NCI-H82 (cell line): Measurements from ENCODE around the gene DBR1.

ENCODE experiments used
- DNase-seq: peaks from one replicate; lab custom pipeline; 2025; lab: John Stamatoyannopoulos, UW

DBR1 gene

GRCh38 chr3:138174421-138175131 lies at the start of gene DBR1:
DBR1 (minus strand) TSS chr3:138174921; CDS start chr3:138174795, 126 bp downstream.
- DNase-seq: peak; percentile 95

GRCh38 chr3:138222942-138223287 lies 48.2 kb upstream of the DBR1 start:
- no peak for DNase-seq

GRCh38 chr3:138222131-138222941 lies 47.6 kb upstream of the DBR1 start:
- no peak for DNase-seq

GRCh38 chr3:138220788-138221187 lies 46.1 kb upstream of the DBR1 start:
- no peak for DNase-seq

GRCh38 chr3:138220242-138220641 lies 45.5 kb upstream of the DBR1 start:
- no peak for DNase-seq

GRCh38 chr3:138219255-138219654 lies 44.5 kb upstream of the DBR1 start:
- DNase-seq: no peak

GRCh38 chr3:138213398-138214085 lies 38.8 kb upstream of the DBR1 start:
- DNase-seq: peak; percentile 11

- peak; percentile 15 for DNase-seq
These were observed 35.8 kb upstream of the DBR1 start for GRCh38 chr3:138210528-138210927.

- peak; percentile 15 for DNase-seq
These were observed 31.5 kb upstream of the DBR1 start for GRCh38 chr3:138206196-138206595.

- no peak for DNase-seq
These were observed 30.8 kb upstream of the DBR1 start for GRCh38 chr3:138205527-138205926.

- DNase-seq: peak; percentile 53
These were observed 29.2 kb upstream of the DBR1 start for GRCh38 chr3:138203938-138204337.

GRCh38 chr3:138202945-138203701 lies 28.4 kb upstream of the DBR1 start:
- DNase-seq: no peak

GRCh38 chr3:138200424-138200823 lies 25.7 kb upstream of the DBR1 start:
- DNase-seq: no peak

GRCh38 chr3:138199851-138200250 lies 25.1 kb upstream of the DBR1 start:
- no peak for DNase-seq

GRCh38 chr3:138197524-138197923 lies 22.8 kb upstream of the DBR1 start:
- no peak for DNase-seq

- no peak for DNase-seq
These were observed 22.3 kb upstream of the DBR1 start for GRCh38 chr3:138197058-138197457.

GRCh38 chr3:138196023-138196422 lies 21.3 kb upstream of the DBR1 start:
- DNase-seq: no peak

GRCh38 chr3:138195481-138195880 lies 20.8 kb upstream of the DBR1 start:
- DNase-seq: peak; percentile 72

GRCh38 chr3:138188013-138188730 lies 13.5 kb upstream of the DBR1 start:
- peak; percentile 78 for DNase-seq

- peak; percentile 78 for DNase-seq
These were observed 12.7 kb upstream of the DBR1 start, which contains the start of gene ARMC8 for GRCh38 chr3:138187296-138188012. ARMC8 (plus strand) TSS chr3:138187301; CDS start chr3:138187555, 254 bp downstream.
